BJ (cell line): Measurements from ENCODE around the gene MATK. TPM values are rescaled to one million over a fixed set of nuclear protein-coding genes. Genes with fewer than 3 reads are reported as not detected.
"Not testable (repeated sequence)": the region's sequence is repeated elsewhere in the genome, so short reads cannot be mapped to it uniquely, and the experiment has no call there.

Source experiments
- CTCF ChIA-PET: fragments of 350-600 bp; formaldehyde crosslinking; extraction: SDS; loops from one replicate; lab custom pipeline; 2021; ENCODE audit warnings: antibody characterized with exemption, inconsistent platforms; lab: Yijun Ruan, JAX
- POLR2A ChIA-PET: fragments of 300-600 bp; sonication (Branson Sonifier 250); formaldehyde crosslinking; extraction: SDS; loops from one replicate; lab custom pipeline; 2021; ENCODE audit warnings: antibody characterized with exemption; lab: Charles Lee
- DNase-seq: peaks from one replicate; pipeline ENCODE4 v3.0.0-alpha.2; 2011; ENCODE audit warnings: low read depth
- H3K27me3 ChIP-seq: 2 replicates; pipeline ENCODE4 v1.6.0; 2011; ENCODE audit warnings: low read length; ENCODE audit not compliant: control insufficient read depth, insufficient read depth
- H3K36me3 ChIP-seq: 2 replicates; pipeline ENCODE4 v1.5.1; 2011; ENCODE audit warnings: low read length; ENCODE audit not compliant: control insufficient read depth, insufficient read depth
- H3K4me3 ChIP-seq: 2 replicates; pipeline ENCODE4 v1.5.1; 2011; ENCODE audit warnings: low read depth, mild to moderate bottlenecking, control low read depth, low read length
- CTCF ChIP-seq: IDR thresholded peaks from 2 replicates; pipeline ENCODE4 v1.5.1; 2011; ENCODE audit warnings: low read depth, mild to moderate bottlenecking, control low read depth, inconsistent platforms, low read length, moderate library complexity; ENCODE audit not compliant: insufficient read depth
- polyA plus RNA-seq: library from polyadenylated mRNA; depleted of rRNA; stranded (reverse); fragments of >200 nt; gene quantifications from 2 replicates; pipeline ENCODE4 v1.2.3, GENCODE V29; 2011

The MATK gene
- polyA plus RNA-seq, 1 experiment, result not detected

- POLR2A ChIA-PET, result no interaction called here
- H3K27me3 ChIP-seq, result no peaks in the 10 kb centered on the region
- H3K4me3 ChIP-seq, result no peak overlapping the region
- no peak for DNase-seq
- peaks cover 7% of the 10 kb centered on the region for H3K36me3 ChIP-seq
- CTCF ChIA-PET, result interaction anchor here (0.6 kb wide), 1 partner anchor 423 kb away, joined by 3 read pairs; no protein-coding TSS in a partner anchor
- no peak for TF ChIP-seq CTCF
Measured at GRCh38 chr19:3769494-3769893, 16.7 kb downstream of the MATK start.

GRCh38 chr19:3768748-3769099, 17.5 kb downstream of the MATK start:
- no peaks in the 10 kb centered on the region for H3K27me3 ChIP-seq

GRCh38 chr19:3768015-3768747, 18.0 kb downstream of the MATK start:
- no peak for TF ChIP-seq CTCF
- no peak overlapping the region for H3K4me3 ChIP-seq
- DNase-seq, result no peak
- CTCF ChIA-PET, result no interaction called here
- POLR2A ChIA-PET, result no interaction called here
- H3K36me3 ChIP-seq, result peaks cover 7% of the 10 kb centered on the region
- no peaks in the 10 kb centered on the region for H3K27me3 ChIP-seq

More at GRCh38 chr19:3768748-3769099, 17.5 kb downstream of the MATK start:
- POLR2A ChIA-PET, result no interaction called here
- no peak for TF ChIP-seq CTCF
- Histone ChIP-seq H3K36me3 (peaks cover 7% of the 10 kb centered on the region), H3K4me3 (no peak overlapping the region)
- CTCF ChIA-PET, result no interaction called here
- DNase-seq, result no peak

GRCh38 chr19:3767050-3767449, 19.1 kb downstream of the MATK start:
- CTCF ChIA-PET, result no interaction called here
- POLR2A ChIA-PET, result no interaction called here
- TF ChIP-seq CTCF, result no peak
- no peak overlapping the region for H3K4me3 ChIP-seq
- DNase-seq, result no peak
- no peaks in the 10 kb centered on the region for H3K27me3 ChIP-seq
- peaks cover 7% of the 10 kb centered on the region for H3K36me3 ChIP-seq

- TF ChIP-seq CTCF, result no peak
- H3K27me3 ChIP-seq, result no peaks in the 10 kb centered on the region
- ChIA-PET CTCF (no interaction called here), POLR2A (no interaction called here)
- peaks cover 7% of the 10 kb centered on the region for H3K36me3 ChIP-seq
- no peak for DNase-seq
- H3K4me3 ChIP-seq, result no peak overlapping the region
Measured at GRCh38 chr19:3766520-3766919, 19.7 kb downstream of the MATK start.

- H3K4me3 ChIP-seq, H3K36me3 ChIP-seq, DNase-seq, H3K27me3 ChIP-seq, POLR2A ChIA-PET, CTCF ChIA-PET: not testable (repeated sequence)
Measured at GRCh38 chr19:3765757-3766156, 20.4 kb downstream of the MATK start.
